ENCODE data around the gene DVL2. TPM values are rescaled to one million over a fixed set of nuclear protein-coding genes. Genes with fewer than 3 reads are reported as not detected.

DVL2 gene
- total and polyA plus RNA-seq, 4 donors, result 3.4 to 24.5 (median 11.3) TPM

GRCh38 chr17:7192271-7192937, 41.9 kb downstream of the DVL2 start:
- WGBS, result 83% methylated on average over 12 of the region's 12 CpGs
- peaks cover 0 to 8% (median 2%) of the 10 kb centered on the region in 4 donors for H3K36me3 ChIP-seq (ENCODE audit: control insufficient read depth in 4 of 4, insufficient read depth in 3 of 4, low read depth in 1 of 4, low read length in 3 of 4)
- no peak overlapping the region for H3K9ac ChIP-seq (ENCODE audit: low read depth in 1 of 2, low read length in 2 of 2)
- no peaks in the 10 kb centered on the region for H3K27me3 ChIP-seq (ENCODE audit: control insufficient read depth in 4 of 4, insufficient read depth in 4 of 4, low read length in 3 of 4)
- no peak overlapping the region for H3K27ac ChIP-seq (ENCODE audit: low read depth in 1 of 2, low read length in 2 of 2)
- H3K9me3 ChIP-seq (ENCODE audit: control insufficient read depth in 4 of 4, low read length in 3 of 4), result no peaks in the 10 kb centered on the region
- H3K4me1 ChIP-seq (ENCODE audit: control insufficient read depth in 4 of 4, insufficient read depth in 4 of 4, low read length in 3 of 4), result no peaks in the 10 kb centered on the region
- no peak overlapping the region for H3K4me3 ChIP-seq (ENCODE audit: low read depth in 1 of 3, low read length in 3 of 3)
- DNase-seq (ENCODE audit: low spot score), result no peak
- TF ChIP-seq FOXA2 (IDR thresholded peaks at IDR 0.05) (no peak), NR2F2 (IDR thresholded peaks at IDR 0.05) (no peak), RXRA (IDR thresholded peaks at IDR 0.05) (no peak), JUND (IDR thresholded peaks at IDR 0.05) (no peak), RAD21 (IDR thresholded peaks at IDR 0.05) (no peak), HNF4G (IDR thresholded peaks at IDR 0.05) (no peak), FOXA1 (IDR thresholded peaks at IDR 0.05) (no peak), YY1 (IDR thresholded peaks at IDR 0.05) (no peak), SP1 (IDR thresholded peaks at IDR 0.05) (no peak), REST (IDR thresholded peaks at IDR 0.05) (no peak), HNF4A (conservative IDR thresholded peaks at IDR 0.05) (no peak), GABPA (IDR thresholded peaks at IDR 0.05 in 1 of 2, conservative IDR thresholded peaks at IDR 0.05 in 1 of 2) (no peak)
- TF ChIP-seq, protein P1, sequence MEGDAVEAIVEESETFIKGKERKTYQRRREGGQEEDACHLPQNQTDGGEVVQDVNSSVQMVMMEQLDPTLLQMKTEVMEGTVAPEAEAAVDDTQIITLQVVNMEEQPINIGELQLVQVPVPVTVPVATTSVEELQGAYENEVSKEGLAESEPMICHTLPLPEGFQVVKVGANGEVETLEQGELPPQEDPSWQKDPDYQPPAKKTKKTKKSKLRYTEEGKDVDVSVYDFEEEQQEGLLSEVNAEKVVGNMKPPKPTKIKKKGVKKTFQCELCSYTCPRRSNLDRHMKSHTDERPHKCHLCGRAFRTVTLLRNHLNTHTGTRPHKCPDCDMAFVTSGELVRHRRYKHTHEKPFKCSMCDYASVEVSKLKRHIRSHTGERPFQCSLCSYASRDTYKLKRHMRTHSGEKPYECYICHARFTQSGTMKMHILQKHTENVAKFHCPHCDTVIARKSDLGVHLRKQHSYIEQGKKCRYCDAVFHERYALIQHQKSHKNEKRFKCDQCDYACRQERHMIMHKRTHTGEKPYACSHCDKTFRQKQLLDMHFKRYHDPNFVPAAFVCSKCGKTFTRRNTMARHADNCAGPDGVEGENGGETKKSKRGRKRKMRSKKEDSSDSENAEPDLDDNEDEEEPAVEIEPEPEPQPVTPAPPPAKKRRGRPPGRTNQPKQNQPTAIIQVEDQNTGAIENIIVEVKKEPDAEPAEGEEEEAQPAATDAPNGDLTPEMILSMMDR (IDR thresholded peaks at IDR 0.05; ENCODE audit: low read depth, low read length, missing input control), result no peak
- TF ChIP-seq, protein P2, sequence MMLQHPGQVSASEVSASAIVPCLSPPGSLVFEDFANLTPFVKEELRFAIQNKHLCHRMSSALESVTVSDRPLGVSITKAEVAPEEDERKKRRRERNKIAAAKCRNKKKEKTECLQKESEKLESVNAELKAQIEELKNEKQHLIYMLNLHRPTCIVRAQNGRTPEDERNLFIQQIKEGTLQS (IDR thresholded peaks at IDR 0.05), result no peak
- TF ChIP-seq, protein P3, sequence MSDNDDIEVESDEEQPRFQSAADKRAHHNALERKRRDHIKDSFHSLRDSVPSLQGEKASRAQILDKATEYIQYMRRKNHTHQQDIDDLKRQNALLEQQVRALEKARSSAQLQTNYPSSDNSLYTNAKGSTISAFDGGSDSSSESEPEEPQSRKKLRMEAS (IDR thresholded peaks at IDR 0.05), result no peak
- TF ChIP-seq, protein P4, sequence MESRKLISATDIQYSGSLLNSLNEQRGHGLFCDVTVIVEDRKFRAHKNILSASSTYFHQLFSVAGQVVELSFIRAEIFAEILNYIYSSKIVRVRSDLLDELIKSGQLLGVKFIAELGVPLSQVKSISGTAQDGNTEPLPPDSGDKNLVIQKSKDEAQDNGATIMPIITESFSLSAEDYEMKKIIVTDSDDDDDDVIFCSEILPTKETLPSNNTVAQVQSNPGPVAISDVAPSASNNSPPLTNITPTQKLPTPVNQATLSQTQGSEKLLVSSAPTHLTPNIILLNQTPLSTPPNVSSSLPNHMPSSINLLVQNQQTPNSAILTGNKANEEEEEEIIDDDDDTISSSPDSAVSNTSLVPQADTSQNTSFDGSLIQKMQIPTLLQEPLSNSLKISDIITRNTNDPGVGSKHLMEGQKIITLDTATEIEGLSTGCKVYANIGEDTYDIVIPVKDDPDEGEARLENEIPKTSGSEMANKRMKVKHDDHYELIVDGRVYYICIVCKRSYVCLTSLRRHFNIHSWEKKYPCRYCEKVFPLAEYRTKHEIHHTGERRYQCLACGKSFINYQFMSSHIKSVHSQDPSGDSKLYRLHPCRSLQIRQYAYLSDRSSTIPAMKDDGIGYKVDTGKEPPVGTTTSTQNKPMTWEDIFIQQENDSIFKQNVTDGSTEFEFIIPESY (IDR thresholded peaks at IDR 0.05), result no peak
